Measurements from ENCODE around the gene ZNF385A.

ZNF385A gene

GRCh38 chr12:54384591-54385041, at the start of gene ZNF385A:
TSS of gene ZNF385A (minus strand) at chr12:54384733. CDS start at chr12:54384514, 219 bp downstream.
- no peak within 1 kb of the TSS for H3K9ac ChIP-seq (ENCODE audit: low read length)
- no peak within 1 kb of the TSS for H3K27ac ChIP-seq (ENCODE audit: low read depth, low read length, poor library complexity, severe bottlenecking)
- H3K79me2 ChIP-seq (ENCODE audit: insufficient read depth, low read length): no peaks in the 10 kb centered on the region
- no peaks in the 10 kb centered on the region for H3F3A ChIP-seq (ENCODE audit: insufficient read depth, low read length)
- H3K4me1 ChIP-seq (ENCODE audit: insufficient read depth, low read length, severe bottlenecking): no peaks in the 10 kb centered on the region
- no peaks in the 10 kb centered on the region for H3K36me3 ChIP-seq (ENCODE audit: insufficient read depth, low read length)
- no peak within 1 kb of the TSS for H3K4me2 ChIP-seq (ENCODE audit: low read length)
- H3K4me3 ChIP-seq (ENCODE audit: low read depth, low read length, poor library complexity, severe bottlenecking): no peak within 1 kb of the TSS
- H4K20me1 ChIP-seq (ENCODE audit: insufficient read depth, low read length): no peaks in the 10 kb centered on the region
- TF ChIP-seq EZH2 (IDR thresholded peaks at IDR 0.05; ENCODE audit: borderline replicate concordance, low read length): no peak
- TF ChIP-seq, protein P1, sequence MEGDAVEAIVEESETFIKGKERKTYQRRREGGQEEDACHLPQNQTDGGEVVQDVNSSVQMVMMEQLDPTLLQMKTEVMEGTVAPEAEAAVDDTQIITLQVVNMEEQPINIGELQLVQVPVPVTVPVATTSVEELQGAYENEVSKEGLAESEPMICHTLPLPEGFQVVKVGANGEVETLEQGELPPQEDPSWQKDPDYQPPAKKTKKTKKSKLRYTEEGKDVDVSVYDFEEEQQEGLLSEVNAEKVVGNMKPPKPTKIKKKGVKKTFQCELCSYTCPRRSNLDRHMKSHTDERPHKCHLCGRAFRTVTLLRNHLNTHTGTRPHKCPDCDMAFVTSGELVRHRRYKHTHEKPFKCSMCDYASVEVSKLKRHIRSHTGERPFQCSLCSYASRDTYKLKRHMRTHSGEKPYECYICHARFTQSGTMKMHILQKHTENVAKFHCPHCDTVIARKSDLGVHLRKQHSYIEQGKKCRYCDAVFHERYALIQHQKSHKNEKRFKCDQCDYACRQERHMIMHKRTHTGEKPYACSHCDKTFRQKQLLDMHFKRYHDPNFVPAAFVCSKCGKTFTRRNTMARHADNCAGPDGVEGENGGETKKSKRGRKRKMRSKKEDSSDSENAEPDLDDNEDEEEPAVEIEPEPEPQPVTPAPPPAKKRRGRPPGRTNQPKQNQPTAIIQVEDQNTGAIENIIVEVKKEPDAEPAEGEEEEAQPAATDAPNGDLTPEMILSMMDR (IDR thresholded peaks at IDR 0.05; ENCODE audit: low read length): no peak
- no peaks in the 10 kb centered on the region for H3K27me3 ChIP-seq (ENCODE audit: insufficient read depth, low read length)
- no peak within 1 kb of the TSS for H2AFZ ChIP-seq (ENCODE audit: low read length)
- no peaks in the 10 kb centered on the region for H3K9me2 ChIP-seq (ENCODE audit: low read depth, low read length)
- no peaks in the 10 kb centered on the region for H3K9me3 ChIP-seq (ENCODE audit: low read length)

- Histone ChIP-seq H3K36me3 (ENCODE audit: insufficient read depth, low read length) (no peaks in the 10 kb centered on the region), H3K27ac (ENCODE audit: low read depth, low read length, poor library complexity, severe bottlenecking) (no peak overlapping the region), H3K4me2 (ENCODE audit: low read length) (no peak overlapping the region), H3K9ac (ENCODE audit: low read length) (no peak overlapping the region), H3K79me2 (ENCODE audit: insufficient read depth, low read length) (no peaks in the 10 kb centered on the region), H3K9me3 (ENCODE audit: low read length) (no peaks in the 10 kb centered on the region), H4K20me1 (ENCODE audit: insufficient read depth, low read length) (no peaks in the 10 kb centered on the region), H2AFZ (ENCODE audit: low read length) (no peak overlapping the region), H3K9me2 (ENCODE audit: low read depth, low read length) (no peaks in the 10 kb centered on the region), H3K4me1 (ENCODE audit: insufficient read depth, low read length, severe bottlenecking) (no peaks in the 10 kb centered on the region), H3K27me3 (ENCODE audit: insufficient read depth, low read length) (peaks cover 5% of the 10 kb centered on the region; the same call in 1 of the 2 replicates), H3F3A (ENCODE audit: insufficient read depth, low read length) (no peaks in the 10 kb centered on the region), H3K4me3 (ENCODE audit: low read depth, low read length, poor library complexity, severe bottlenecking) (no peak overlapping the region)
- TF ChIP-seq EZH2 (IDR thresholded peaks at IDR 0.05; ENCODE audit: borderline replicate concordance, low read length): no peak
- TF ChIP-seq, protein P1 (IDR thresholded peaks at IDR 0.05; ENCODE audit: low read length): no peak
These were observed 48.3 kb upstream of the ZNF385A start for GRCh38 chr12:54432815-54433164.

GRCh38 chr12:54431911-54432814, 47.6 kb upstream of the ZNF385A start:
- no peaks in the 10 kb centered on the region for H3K79me2 ChIP-seq (ENCODE audit: insufficient read depth, low read length)
- H2AFZ ChIP-seq (ENCODE audit: low read length): no peak overlapping the region
- TF ChIP-seq EZH2 (IDR thresholded peaks at IDR 0.05; ENCODE audit: borderline replicate concordance, low read length): no peak
- TF ChIP-seq, protein P1 (IDR thresholded peaks at IDR 0.05; ENCODE audit: low read length): no peak
- peaks cover 6% of the 10 kb centered on the region; the same call in 1 of the 2 replicates for H3K27me3 ChIP-seq (ENCODE audit: insufficient read depth, low read length)
- no peaks in the 10 kb centered on the region for H4K20me1 ChIP-seq (ENCODE audit: insufficient read depth, low read length)
- no peaks in the 10 kb centered on the region for H3K36me3 ChIP-seq (ENCODE audit: insufficient read depth, low read length)
- H3K4me3 ChIP-seq (ENCODE audit: low read depth, low read length, poor library complexity, severe bottlenecking): no peak overlapping the region
- H3K4me1 ChIP-seq (ENCODE audit: insufficient read depth, low read length, severe bottlenecking): no peaks in the 10 kb centered on the region
- no peaks in the 10 kb centered on the region for H3K9me2 ChIP-seq (ENCODE audit: low read depth, low read length)
- no peak overlapping the region for H3K27ac ChIP-seq (ENCODE audit: low read depth, low read length, poor library complexity, severe bottlenecking)
- H3K9me3 ChIP-seq (ENCODE audit: low read length): no peaks in the 10 kb centered on the region
- H3K9ac ChIP-seq (ENCODE audit: low read length): no peak overlapping the region
- no peaks in the 10 kb centered on the region for H3F3A ChIP-seq (ENCODE audit: insufficient read depth, low read length)
- no peak overlapping the region for H3K4me2 ChIP-seq (ENCODE audit: low read length)
